Stimulated activated CD4-positive, alpha-beta T cell treated with anti-CD3 and anti-CD28 coated beads, Interleukin-1b, Interleukin-23, amount 100 ng/mL, for 4 hours (primary cell): ENCODE results near the gene YAF2.

Source experiments
- DNase-seq, 2 donors: peaks; one replicate each; pipeline ENCODE4 v3.0.0-alpha.2; 2020; ENCODE audit warnings: low read depth in 2 of 2

Gene YAF2

GRCh38 chr12:42144408-42145196, 93.4 kb downstream of the YAF2 start, which contains the start of gene GXYLT1:
Gene GXYLT1 (minus strand): TSS chr12:42144874. CDS start chr12:42144646, 228 bp downstream.
- DNase-seq, result peak; percentile 53 to 78

- DNase-seq, result no peak
These were observed 94.0 kb downstream of the YAF2 start for GRCh38 chr12:42144158-42144407.

- no peak for DNase-seq
These were observed 94.4 kb downstream of the YAF2 start for GRCh38 chr12:42143452-42144157.

- DNase-seq, result no peak
These were observed 96.0 kb downstream of the YAF2 start for GRCh38 chr12:42141981-42142606.

GRCh38 chr12:42140901-42141300, 97.1 kb downstream of the YAF2 start:
- DNase-seq, result no peak

- no peak for DNase-seq
These were observed 102.7 kb downstream of the YAF2 start for GRCh38 chr12:42135259-42135814.

- no peak for DNase-seq
These were observed 107.2 kb downstream of the YAF2 start for GRCh38 chr12:42130672-42131402.

- DNase-seq, result no peak
These were observed 108.3 kb downstream of the YAF2 start for GRCh38 chr12:42129595-42130204.

- no peak for DNase-seq
These were observed 109.2 kb downstream of the YAF2 start for GRCh38 chr12:42128888-42129287.

- no peak for DNase-seq
These were observed 109.7 kb downstream of the YAF2 start for GRCh38 chr12:42128327-42128726.

GRCh38 chr12:42126963-42127362, 111.1 kb downstream of the YAF2 start:
- no peak for DNase-seq

GRCh38 chr12:42125388-42125767, 112.7 kb downstream of the YAF2 start:
- DNase-seq, result no peak

GRCh38 chr12:42124764-42125387, 113.2 kb downstream of the YAF2 start:
- no peak for DNase-seq

GRCh38 chr12:42119085-42119633, 118.9 kb downstream of the YAF2 start:
- DNase-seq, result no peak

- no peak for DNase-seq
These were observed 119.7 kb downstream of the YAF2 start for GRCh38 chr12:42118136-42118879.

- no peak for DNase-seq
These were observed 129.0 kb downstream of the YAF2 start for GRCh38 chr12:42109031-42109430.
